GM12801 (cell line): Measurements from ENCODE around the gene CEP20.

Experiments
- CTCF ChIP-seq: IDR thresholded peaks from one replicate; pipeline ENCODE4 v1.5.1; 2011; ENCODE audit warnings: control low read depth; ENCODE audit not compliant: insufficient read length; ENCODE audit errors: extremely low read depth

CEP20 gene

GRCh38 chr16:15903960-15904359 is 15.6 kb upstream of the CEP20 start:
- no peak for TF ChIP-seq CTCF

GRCh38 chr16:15900901-15901500 is 12.6 kb upstream of the CEP20 start:
- no peak for TF ChIP-seq CTCF

- no peak for TF ChIP-seq CTCF
Measured at GRCh38 chr16:15900357-15900756, 12.0 kb upstream of the CEP20 start.

- no peak for TF ChIP-seq CTCF
Measured at GRCh38 chr16:15899538-15900100, 11.2 kb upstream of the CEP20 start.

GRCh38 chr16:15898654-15899053 is 10.3 kb upstream of the CEP20 start:
- TF ChIP-seq CTCF: no peak

- no peak for TF ChIP-seq CTCF
Measured at GRCh38 chr16:15897834-15898254, 9.4 kb upstream of the CEP20 start.

- TF ChIP-seq CTCF: no peak
Measured at GRCh38 chr16:15897121-15897780, 8.8 kb upstream of the CEP20 start.
